Uterus (tissue), 2 donors: Measurements from ENCODE around the gene FERMT3.

Experiments
- POLR2A ChIP-seq, 2 donors: fragments of 450-650 bp; IDR thresholded peaks; one replicate each; pipeline ENCODE4 v1.6.1; 2016; ENCODE audit warnings: antibody characterized with exemption in 2 of 2, mild to moderate bottlenecking in 1 of 2, moderate library complexity in 1 of 2
- TF ChIP-seq, protein P1 (sequence below), 4 experiments: fragments of 200-600 bp in 2 of 4; fragments of 450-650 bp in 2 of 4; sonication (generic) in 2 of 4; IDR thresholded peaks; one replicate each; pipeline ENCODE4 v1.5.1; 2016 to 2019; ENCODE audit warnings: antibody characterized with exemption in 4 of 4, mild to moderate bottlenecking in 2 of 4, moderate library complexity in 1 of 4

DNA sequence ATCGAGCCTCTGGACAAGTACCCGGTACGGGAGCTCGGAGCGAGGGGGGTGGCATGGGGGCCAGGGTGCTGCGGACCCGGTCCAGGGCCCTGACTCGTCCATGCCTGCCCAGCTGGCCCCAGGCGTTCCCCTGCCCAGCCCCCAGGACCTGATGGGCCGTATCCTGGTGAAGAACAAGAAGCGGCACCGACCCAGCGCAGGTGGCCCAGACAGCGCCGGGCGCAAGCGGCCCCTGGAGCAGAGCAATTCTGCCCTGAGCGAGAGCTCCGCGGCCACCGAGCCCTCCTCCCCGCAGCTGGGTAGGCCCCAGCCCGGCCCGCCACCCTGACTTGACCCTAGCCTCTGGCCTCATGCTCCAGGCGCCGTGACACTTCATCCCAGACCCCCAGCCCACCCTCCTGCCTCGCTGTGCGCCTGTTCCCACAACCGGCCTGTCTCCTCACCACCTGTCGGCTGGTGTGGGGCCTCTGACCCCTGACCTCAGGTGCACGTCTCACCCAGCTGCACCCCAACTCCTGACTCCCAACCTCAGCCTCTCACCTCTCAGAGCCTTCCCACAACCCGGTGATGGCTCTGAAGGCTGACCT lies 52.5 kb downstream of the FERMT3 start:
- TF ChIP-seq, protein P1, sequence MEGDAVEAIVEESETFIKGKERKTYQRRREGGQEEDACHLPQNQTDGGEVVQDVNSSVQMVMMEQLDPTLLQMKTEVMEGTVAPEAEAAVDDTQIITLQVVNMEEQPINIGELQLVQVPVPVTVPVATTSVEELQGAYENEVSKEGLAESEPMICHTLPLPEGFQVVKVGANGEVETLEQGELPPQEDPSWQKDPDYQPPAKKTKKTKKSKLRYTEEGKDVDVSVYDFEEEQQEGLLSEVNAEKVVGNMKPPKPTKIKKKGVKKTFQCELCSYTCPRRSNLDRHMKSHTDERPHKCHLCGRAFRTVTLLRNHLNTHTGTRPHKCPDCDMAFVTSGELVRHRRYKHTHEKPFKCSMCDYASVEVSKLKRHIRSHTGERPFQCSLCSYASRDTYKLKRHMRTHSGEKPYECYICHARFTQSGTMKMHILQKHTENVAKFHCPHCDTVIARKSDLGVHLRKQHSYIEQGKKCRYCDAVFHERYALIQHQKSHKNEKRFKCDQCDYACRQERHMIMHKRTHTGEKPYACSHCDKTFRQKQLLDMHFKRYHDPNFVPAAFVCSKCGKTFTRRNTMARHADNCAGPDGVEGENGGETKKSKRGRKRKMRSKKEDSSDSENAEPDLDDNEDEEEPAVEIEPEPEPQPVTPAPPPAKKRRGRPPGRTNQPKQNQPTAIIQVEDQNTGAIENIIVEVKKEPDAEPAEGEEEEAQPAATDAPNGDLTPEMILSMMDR (IDR thresholded peaks at IDR 0.05): no peak
- no peak for TF ChIP-seq POLR2A (IDR thresholded peaks at IDR 0.05)
